ENCODE results near the gene PTCD2. TPM values are rescaled to one million over a fixed set of nuclear protein-coding genes. Genes with fewer than 3 reads are reported as not detected.

Gene PTCD2
- total RNA-seq, 4 donors from 2014 or later: 3.1 to 8.7 (median 5.7) TPM

DNA sequence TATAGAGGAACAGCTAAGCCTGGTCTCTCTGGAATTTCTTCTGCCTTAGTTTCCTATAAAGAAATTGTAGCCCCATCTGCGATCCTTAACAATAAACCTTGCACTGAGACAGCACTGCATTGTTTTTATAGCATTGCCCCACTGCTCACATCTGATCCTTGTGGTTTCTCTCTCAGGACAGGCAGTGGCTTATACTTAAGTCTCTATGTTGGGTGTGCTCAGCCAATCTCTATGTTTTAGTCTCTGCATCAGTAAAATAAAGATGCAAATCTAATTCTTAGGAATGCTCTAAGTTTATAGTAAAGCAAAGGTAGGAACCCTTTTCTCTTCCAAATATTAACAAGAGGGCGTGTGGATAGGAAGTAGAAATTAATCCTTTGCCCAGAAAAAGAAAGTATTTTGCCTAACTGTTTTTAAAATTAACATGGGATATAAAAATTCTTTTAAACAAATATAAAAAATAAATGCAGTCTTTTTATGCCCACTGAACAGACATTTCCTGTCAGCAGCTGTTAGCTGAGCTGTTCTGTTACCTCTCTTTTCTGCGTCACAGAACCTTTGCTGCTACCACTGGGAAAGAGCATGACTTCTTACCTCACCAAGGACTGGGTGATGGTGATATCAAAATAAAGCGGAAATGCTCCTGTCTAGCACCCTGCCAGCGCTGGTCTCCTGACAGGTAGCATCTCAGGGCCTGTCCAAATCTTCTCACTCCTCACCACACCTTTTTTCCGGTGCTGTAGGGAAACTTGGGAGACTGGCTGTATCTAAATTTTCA, 29.6 kb upstream of the PTCD2 start:
- Histone ChIP-seq H3K36me3 (peaks cover 0 to 70% (median 5%) of the 10 kb centered on the region in 3 donors), H3K27me3 (no peaks in the 10 kb centered on the region), H3K27ac (no peak overlapping the region), H3K9me3 (no peaks in the 10 kb centered on the region), H3K4me3 (no peak overlapping the region), H3K4me1 (no peaks in the 10 kb centered on the region)
- no peak for TF ChIP-seq POLR2A (IDR thresholded peaks at IDR 0.05)
- TF ChIP-seq, protein P1, sequence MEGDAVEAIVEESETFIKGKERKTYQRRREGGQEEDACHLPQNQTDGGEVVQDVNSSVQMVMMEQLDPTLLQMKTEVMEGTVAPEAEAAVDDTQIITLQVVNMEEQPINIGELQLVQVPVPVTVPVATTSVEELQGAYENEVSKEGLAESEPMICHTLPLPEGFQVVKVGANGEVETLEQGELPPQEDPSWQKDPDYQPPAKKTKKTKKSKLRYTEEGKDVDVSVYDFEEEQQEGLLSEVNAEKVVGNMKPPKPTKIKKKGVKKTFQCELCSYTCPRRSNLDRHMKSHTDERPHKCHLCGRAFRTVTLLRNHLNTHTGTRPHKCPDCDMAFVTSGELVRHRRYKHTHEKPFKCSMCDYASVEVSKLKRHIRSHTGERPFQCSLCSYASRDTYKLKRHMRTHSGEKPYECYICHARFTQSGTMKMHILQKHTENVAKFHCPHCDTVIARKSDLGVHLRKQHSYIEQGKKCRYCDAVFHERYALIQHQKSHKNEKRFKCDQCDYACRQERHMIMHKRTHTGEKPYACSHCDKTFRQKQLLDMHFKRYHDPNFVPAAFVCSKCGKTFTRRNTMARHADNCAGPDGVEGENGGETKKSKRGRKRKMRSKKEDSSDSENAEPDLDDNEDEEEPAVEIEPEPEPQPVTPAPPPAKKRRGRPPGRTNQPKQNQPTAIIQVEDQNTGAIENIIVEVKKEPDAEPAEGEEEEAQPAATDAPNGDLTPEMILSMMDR (IDR thresholded peaks at IDR 0.05): no peak
- intact Hi-C loops (cut with DNase I): no loop called here
- DNase-seq: no peak
- 90 to 94% methylated on average over 6 of the region's 6 CpGs for WGBS, 2 donors

DNA sequence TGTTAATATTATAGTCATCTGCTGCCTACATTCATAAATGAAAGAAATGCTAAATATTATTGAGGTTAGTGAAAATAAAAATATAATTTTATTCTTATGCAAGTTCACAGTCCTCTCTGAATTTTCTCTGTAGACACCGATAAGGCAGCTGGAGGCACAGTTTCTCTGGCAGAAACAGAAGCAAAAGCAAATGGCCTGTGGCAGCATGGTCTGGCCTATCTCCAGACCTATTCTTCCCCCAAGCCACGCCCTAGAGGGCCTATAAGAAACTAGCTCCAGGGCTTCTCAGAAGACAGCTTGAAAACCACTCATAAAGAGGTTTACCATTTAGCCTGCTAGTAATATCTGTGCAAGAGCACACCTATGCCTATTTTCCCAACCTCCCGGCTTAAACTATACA, 28.6 kb upstream of the PTCD2 start:
- intact Hi-C loops (cut with DNase I): no loop called here
- WGBS, 2 donors: 76 to 80% methylated on average over 3 of the region's 3 CpGs
- H3K27ac ChIP-seq: no peak overlapping the region
- H3K4me1 ChIP-seq: no peaks in the 10 kb centered on the region
- H3K9me3 ChIP-seq: no peaks in the 10 kb centered on the region
- TF ChIP-seq POLR2A (IDR thresholded peaks at IDR 0.05): no peak
- TF ChIP-seq, protein P1 (IDR thresholded peaks at IDR 0.05): no peak
- no peaks in the 10 kb centered on the region for H3K27me3 ChIP-seq
- peaks cover 0 to 75% (median 5%) of the 10 kb centered on the region in 3 donors for H3K36me3 ChIP-seq
- H3K4me3 ChIP-seq: no peak overlapping the region
- no peak for DNase-seq

DNA sequence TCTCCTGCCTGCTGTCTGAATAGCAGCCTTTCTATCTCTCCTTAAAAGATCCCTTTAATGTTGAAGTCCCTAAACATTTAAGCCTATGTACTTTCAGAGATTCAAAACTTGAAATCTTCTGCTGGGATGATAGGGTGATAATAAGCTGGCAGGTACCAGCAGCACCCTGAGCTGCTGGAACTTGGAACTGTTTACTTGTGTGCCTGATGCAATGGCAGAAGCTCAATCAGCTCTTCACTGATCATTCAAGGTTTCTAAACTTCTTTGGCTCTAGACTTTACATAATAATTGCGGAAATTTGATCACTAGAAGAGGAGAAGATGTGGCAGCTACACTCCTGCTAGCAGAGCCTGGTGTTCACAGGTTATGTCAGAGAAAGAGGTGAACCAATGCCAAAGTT, 27.8 kb upstream of the PTCD2 start:
- Histone ChIP-seq H3K4me1 (no peaks in the 10 kb centered on the region), H3K27ac (no peak overlapping the region), H3K4me3 (no peak overlapping the region), H3K36me3 (peaks cover 0 to 75% (median 2%) of the 10 kb centered on the region in 3 donors), H3K9me3 (no peaks in the 10 kb centered on the region), H3K27me3 (no peaks in the 10 kb centered on the region)
- DNase-seq: no peak
- intact Hi-C loops (cut with DNase I): no loop called here
- 90 to 100% methylated on average over 1 of the region's 1 CpG for WGBS, 2 donors
- no peak for TF ChIP-seq POLR2A (IDR thresholded peaks at IDR 0.05)
- TF ChIP-seq, protein P1 (IDR thresholded peaks at IDR 0.05): no peak

DNA sequence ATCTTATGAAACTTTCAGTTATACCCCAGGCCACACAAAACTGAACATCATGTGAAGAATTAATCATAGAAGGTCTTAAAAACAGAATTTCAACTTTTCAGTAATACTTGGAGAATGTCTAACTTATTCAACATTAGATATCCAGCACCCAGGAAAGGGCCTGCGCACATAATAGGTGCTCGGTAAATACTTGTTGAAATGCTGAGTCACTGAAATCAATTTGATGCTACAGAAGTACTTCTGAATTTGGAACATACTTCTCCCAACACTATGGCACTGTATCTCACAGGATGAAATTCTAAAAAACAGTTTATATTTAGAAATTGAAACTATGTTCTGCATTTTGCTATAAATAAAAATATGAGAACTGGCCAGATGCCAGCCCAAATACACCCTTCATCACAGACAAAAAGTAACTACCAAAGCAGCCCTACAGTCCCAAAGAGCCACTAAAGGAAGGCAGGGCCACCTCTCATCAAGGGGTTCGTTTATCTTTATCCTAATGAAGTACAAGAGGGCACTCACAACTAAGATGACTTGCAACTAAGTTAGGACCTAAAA, 26.6 kb upstream of the PTCD2 start:
- peaks cover 0 to 68% (median 0%) of the 10 kb centered on the region in 3 donors for H3K36me3 ChIP-seq
- no peak for DNase-seq
- 81 to 89% methylated on average over 3 of the region's 3 CpGs for WGBS, 2 donors
- no peak overlapping the region for H3K4me3 ChIP-seq
- H3K27ac ChIP-seq: no peak overlapping the region
- H3K27me3 ChIP-seq: no peaks in the 10 kb centered on the region
- TF ChIP-seq, protein P1 (IDR thresholded peaks at IDR 0.05): no peak
- TF ChIP-seq POLR2A (IDR thresholded peaks at IDR 0.05): no peak
- H3K4me1 ChIP-seq: no peaks in the 10 kb centered on the region
- H3K9me3 ChIP-seq: no peaks in the 10 kb centered on the region
- intact Hi-C loops (cut with DNase I): no loop called here

DNA sequence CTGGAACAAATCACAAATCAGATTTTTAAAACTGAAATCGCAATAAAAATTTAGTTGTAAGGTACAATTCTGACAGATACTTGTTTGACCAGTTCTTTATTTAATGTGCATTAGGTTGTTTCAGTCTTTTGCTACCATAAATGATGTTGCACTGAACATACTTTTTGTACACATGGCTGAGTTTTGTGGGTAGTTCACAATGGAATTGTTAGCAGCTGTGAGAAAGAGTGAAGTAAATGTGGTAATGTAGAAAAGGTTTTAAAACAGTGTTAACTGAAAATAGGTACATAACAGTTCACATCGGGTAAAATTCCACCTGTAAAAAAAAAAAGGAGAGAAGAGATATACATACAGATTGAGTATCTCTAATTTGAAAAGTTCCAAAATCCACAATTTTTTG, 25.7 kb upstream of the PTCD2 start:
- Histone ChIP-seq H3K9me3 (no peaks in the 10 kb centered on the region), H3K27me3 (no peaks in the 10 kb centered on the region), H3K4me3 (no peak overlapping the region), H3K4me1 (no peaks in the 10 kb centered on the region), H3K36me3 (peaks cover 0 to 59% (median 0%) of the 10 kb centered on the region in 3 donors), H3K27ac (no peak overlapping the region)
- no peak for DNase-seq
- 79 to 83% methylated on average over 2 of the region's 2 CpGs for WGBS, 2 donors
- intact Hi-C loops (cut with DNase I): no loop called here
- TF ChIP-seq, protein P1 (IDR thresholded peaks at IDR 0.05): no peak
- no peak for TF ChIP-seq POLR2A (IDR thresholded peaks at IDR 0.05)

Data from esophagus squamous epithelium (tissue), 5 donors.